Lower lobe of right lung (tissue), 2 donors: Measurements from ENCODE around the gene CLN6. TPM values are rescaled to one million over a fixed set of nuclear protein-coding genes. Genes with fewer than 3 reads are reported as not detected.

Source experiments
- ATAC-seq, 2 donors: fragments of 200-7000 bp; cut with Tn5 transposase; one replicate each; pipeline ENCODE4 v1.9.1; 2020 to 2022; ENCODE audit warnings: mild to moderate bottlenecking in 2 of 2, moderate library complexity in 2 of 2
- DNase-seq: peaks from one replicate; pipeline ENCODE4 v3.0.0-alpha.2; 2020
- H3K27ac ChIP-seq: fragments of 200-600 bp; one replicate; pipeline ENCODE4 v1.8.0; 2022
- H3K27me3 ChIP-seq: fragments of 200-600 bp; one replicate; pipeline ENCODE4 v1.8.0; 2022; ENCODE audit warnings: low read depth
- H3K36me3 ChIP-seq: fragments of 200-600 bp; one replicate; pipeline ENCODE4 v1.8.0; 2022; ENCODE audit warnings: mild to moderate bottlenecking
- H3K4me1 ChIP-seq: fragments of 200-600 bp; one replicate; pipeline ENCODE4 v1.8.0; 2022
- H3K4me3 ChIP-seq: fragments of 200-600 bp; one replicate; pipeline ENCODE4 v1.8.0; 2022; ENCODE audit warnings: mild to moderate bottlenecking
- H3K9me3 ChIP-seq: fragments of 200-600 bp; one replicate; pipeline ENCODE4 v1.8.0; 2022
- CTCF ChIP-seq: fragments of 200-600 bp; IDR thresholded peaks from one replicate; pipeline ENCODE4 v1.8.0; 2022; ENCODE audit warnings: antibody characterized with exemption, mild to moderate bottlenecking
- intact Hi-C: fragments of 100-400 bp; cut with DNase I; formaldehyde crosslinking; loops from one replicate; pipeline ENCODE4 v1.11.0; 2022
- total RNA-seq: library from RNA; stranded (reverse); fragmentation: NEBNext Ultra II Directional; extraction: Animal tissue kit (Norgen Biotek cat#: 25700); gene quantifications from one replicate; pipeline ENCODE4 v1.2.1, GENCODE V29; 2021
- donor health status: DM: no; HTN: yes; CAD: no; lungs with severe emphysema.

The CLN6 gene
- total RNA-seq, 1 donor from 2014 or later: 37.9 TPM

GRCh38 chr15:68262514-68263356 is 33.2 kb upstream of the CLN6 start:
- Histone ChIP-seq H3K9me3 (no peaks in the 10 kb centered on the region), H3K4me1 (no peaks in the 10 kb centered on the region), H3K27me3 (no peaks in the 10 kb centered on the region), H3K27ac (no peak overlapping the region), H3K36me3 (no peaks in the 10 kb centered on the region), H3K4me3 (no peak overlapping the region)
- no peak for TF ChIP-seq CTCF
- DNase-seq: no peak
- no peak for ATAC-seq
- intact Hi-C loops: no loop called here

DNA sequence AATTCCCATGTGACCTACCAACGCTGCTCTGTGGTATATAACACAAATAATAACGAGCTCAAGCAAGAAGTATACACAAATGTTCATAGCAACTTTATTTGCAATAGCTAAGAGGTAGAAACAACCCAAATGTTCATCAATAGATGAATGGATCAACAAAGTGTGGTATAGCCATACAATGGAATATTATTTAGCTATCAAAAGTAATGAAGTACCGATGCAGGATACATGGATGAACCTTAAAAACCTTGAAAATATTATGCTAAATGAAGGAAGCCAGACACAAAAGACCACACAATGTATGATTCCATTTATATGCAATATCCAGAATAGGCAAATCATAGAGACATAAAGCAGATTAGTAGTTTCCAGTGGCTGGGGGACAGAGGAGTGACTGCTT is 32.5 kb upstream of the CLN6 start:
- H3K4me3 ChIP-seq: no peak overlapping the region
- no peak for TF ChIP-seq CTCF
- H3K36me3 ChIP-seq: no peaks in the 10 kb centered on the region
- no peak overlapping the region for H3K27ac ChIP-seq
- DNase-seq: no peak
- no peaks in the 10 kb centered on the region for H3K9me3 ChIP-seq
- no peaks in the 10 kb centered on the region for H3K27me3 ChIP-seq
- intact Hi-C loops: no loop called here
- ATAC-seq: no peak
- H3K4me1 ChIP-seq: peaks cover 6% of the 10 kb centered on the region

- ATAC-seq (no peak), DNase-seq (no peak)
- no peak overlapping the region for H3K4me3 ChIP-seq
- no peak for TF ChIP-seq CTCF
- no peaks in the 10 kb centered on the region for H3K36me3 ChIP-seq
- no peak overlapping the region for H3K27ac ChIP-seq
- intact Hi-C loops: no loop called here
- no peaks in the 10 kb centered on the region for H3K27me3 ChIP-seq
- H3K9me3 ChIP-seq: no peaks in the 10 kb centered on the region
- H3K4me1 ChIP-seq: peaks cover 13% of the 10 kb centered on the region
Measured at GRCh38 chr15:68261241-68261640, 31.7 kb upstream of the CLN6 start.

DNA sequence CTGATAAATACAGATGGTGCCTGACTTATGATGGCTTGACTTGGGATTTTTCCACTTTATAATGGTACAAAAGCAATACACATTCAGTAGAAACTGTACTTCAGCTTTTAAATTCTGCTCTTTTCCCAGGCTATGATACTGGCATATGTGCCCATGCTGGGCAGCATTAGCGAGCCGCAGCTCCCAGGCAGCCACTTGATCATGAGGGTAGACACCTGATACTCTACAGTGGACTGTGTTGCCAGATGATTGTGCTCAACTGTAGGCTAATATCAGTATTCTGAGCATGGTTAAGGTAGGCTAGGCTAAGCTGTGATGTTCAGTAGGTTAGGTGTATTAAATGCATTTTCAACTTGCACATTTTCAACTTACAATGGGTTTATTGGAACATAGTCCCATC is 30.4 kb upstream of the CLN6 start:
- ATAC-seq: no peak
- intact Hi-C loops: no loop called here
- DNase-seq: no peak
- no peak overlapping the region for H3K4me3 ChIP-seq
- peaks cover 13% of the 10 kb centered on the region for H3K4me1 ChIP-seq
- H3K36me3 ChIP-seq: no peaks in the 10 kb centered on the region
- H3K27ac ChIP-seq: no peak overlapping the region
- no peak for TF ChIP-seq CTCF
- H3K27me3 ChIP-seq: no peaks in the 10 kb centered on the region
- H3K9me3 ChIP-seq: no peaks in the 10 kb centered on the region

DNA sequence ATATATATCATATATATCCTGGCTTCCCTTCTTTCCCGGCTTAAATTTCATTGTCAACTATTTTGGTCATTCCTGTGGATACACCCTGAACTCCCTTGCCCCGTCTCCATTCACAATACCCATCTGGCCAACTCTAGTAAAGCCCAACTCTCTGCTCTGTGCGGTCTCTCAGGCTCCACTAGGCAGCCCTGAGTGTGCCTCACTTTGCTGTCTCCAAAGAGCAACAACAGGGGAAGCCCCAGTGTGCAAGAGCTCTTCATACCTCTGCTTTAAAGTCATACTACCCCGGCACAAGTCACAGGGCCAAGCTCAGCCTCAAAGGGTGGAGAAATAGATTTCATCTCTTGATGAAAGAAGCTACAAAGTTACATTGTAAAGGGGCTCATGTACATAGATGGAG is 29.2 kb upstream of the CLN6 start:
- intact Hi-C loops: no loop called here
- Histone ChIP-seq H3K27me3 (no peaks in the 10 kb centered on the region), H3K9me3 (no peaks in the 10 kb centered on the region), H3K4me3 (no peak overlapping the region), H3K4me1 (peaks cover 13% of the 10 kb centered on the region), H3K27ac (no peak overlapping the region), H3K36me3 (no peaks in the 10 kb centered on the region)
- DNase-seq: no peak
- no peak for TF ChIP-seq CTCF
- no peak for ATAC-seq
